ENCODE data around the gene RGS4.
"Not testable (repeated sequence)": the region's sequence is repeated elsewhere in the genome, so short reads cannot be mapped to it uniquely, and the experiment has no call there.

RGS4 gene

DNA sequence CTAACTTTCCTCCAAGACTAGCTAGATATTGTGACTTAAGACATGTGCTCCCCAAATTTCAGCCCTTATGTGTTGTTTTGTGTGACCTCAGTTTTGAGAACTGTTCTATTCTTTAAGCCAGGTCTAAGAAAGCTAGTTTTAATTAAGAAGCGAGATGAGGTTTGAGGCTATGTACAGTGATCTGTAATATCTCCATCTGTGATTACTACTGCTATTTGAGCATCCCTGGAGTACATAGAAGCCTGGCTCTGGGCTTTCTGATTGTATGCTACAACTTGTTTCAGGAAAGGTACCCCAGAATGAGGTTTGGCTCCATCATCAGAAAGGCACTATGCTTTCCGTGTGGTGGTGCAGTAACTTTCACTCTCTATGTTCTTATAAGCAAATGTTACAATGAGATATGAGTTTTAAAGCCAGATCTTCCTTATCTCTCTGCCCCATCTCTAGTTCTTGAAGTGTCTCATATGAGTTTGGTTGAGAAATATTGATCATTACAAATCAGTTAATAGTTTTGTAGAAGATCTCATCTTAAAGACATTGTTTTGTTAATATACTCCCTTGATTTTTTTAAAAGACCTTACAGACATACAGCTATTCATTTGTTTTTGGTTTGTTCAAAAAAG, 605 bp downstream of the RGS4 start:
- DNase-seq = no peak

DNA sequence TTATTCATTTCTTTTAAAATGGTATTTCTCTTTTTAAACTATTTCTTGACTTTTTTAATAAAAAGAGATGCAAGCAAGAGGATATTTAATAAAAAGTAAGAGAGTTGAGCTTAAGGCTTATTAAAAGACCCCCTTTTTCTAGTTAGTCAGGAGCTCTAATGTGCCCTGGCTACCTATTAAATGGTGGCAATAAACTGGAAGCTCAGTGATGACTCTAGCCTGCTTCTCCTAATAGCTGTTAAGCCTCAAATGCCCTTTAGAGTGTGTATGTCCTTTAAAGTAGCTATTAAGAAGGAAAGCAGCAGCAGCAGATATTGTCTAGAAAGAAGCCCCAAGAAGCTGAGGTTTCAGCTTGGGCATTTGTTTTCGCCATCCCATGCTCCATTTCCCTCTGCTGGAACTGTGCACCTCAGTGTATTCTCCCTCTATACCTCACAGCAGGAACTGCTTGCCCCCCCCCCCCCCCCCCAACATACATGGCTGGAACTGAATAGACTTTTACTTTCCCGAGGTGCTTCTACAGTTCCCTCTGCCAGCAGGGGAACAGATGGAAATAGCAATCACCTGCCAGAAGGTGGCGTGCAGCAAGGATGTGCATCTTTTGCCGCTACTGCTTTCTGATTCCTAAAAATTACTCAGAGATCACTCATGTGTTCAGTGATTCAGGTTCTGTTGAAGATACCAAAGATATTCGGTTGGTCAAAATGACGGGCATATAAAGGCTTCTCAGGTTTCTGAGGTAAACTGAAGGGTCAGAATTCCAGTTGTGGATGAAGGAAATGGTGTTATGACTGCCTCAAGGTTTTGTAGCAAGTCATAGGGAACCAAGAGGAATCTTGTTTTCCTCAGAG, 2.5 kb downstream of the RGS4 start:
- no peak for DNase-seq

DNA sequence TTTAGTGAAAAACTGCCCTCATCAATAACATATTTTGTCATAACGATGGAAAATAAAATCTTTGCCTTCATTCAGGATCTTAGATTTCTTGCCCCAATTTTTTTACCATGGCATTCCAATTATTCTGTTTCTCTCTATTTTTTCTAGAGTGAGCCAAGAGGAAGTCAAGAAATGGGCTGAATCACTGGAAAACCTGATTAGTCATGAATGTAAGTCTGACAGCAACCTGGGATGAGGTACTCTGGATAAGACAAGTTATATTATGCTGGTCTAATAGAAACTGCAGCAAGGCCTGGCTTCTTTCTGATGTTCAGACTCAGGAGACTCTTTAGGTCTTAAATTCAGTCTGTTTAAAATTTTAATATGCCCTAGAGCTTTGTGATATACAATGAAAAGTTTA, 3.5 kb downstream of the RGS4 start:
- no peak for DNase-seq

DNA sequence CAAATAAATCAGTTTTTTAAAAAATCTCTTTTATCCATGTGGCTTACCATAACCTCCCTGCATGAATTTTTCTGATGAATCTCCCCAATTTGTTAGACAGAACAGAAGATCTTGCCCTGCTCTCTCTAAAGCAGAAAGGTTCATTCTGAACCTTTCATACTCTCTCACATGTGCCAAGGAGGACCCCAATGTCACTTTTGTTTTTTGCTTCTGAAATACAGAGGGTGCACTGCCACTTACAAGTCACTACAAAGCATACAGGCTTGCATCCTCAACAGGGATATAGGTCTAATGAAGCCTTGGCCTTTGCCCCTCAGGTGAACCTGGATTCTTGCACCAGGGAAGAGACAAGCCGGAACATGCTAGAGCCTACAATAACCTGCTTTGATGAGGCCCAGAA, 4.8 kb downstream of the RGS4 start:
- no peak for DNase-seq

DNA sequence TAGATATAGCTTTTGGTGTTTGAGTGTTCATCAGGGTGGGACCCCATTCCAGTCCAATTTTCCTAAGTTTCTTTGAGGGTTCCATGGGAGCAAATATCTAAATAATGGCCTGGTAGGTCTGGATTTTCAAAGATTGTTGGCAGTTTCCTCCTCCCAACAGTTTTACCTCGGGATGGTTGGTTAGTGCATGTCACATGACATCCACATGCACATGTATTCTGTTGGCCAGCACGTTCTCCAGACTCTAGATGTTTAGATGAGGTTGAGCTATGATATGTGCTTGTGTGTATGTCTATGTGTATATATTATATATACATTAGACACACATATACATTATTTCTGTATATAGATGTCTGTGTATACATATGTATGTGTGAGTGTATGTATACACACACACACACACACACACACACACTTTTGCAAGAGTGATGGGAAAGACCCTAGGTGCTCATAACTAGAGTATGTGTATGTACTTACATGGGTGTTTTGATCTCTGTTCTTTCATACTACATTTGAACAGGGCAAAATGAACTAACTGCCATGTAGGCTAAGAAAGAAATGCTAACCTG, 5.6 kb downstream of the RGS4 start:
- DNase-seq = no peak

DNA sequence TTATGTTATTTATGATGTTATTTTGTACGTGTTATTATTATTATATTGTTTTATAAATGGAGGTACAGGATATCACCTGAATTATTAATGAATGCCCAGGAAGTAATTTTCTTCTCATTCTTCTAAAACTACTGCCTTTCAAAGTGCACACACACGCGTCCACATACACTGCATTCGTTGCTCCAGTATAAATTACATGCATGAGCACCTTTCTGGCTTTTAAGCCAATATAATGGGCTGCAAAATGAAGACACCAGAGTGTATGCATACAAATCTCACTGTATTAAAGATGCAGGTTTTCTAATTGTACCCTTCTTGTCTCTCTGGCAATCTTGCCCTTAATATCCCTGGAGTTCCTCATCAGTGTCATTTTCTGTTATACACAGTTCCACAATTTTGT, 6.9 kb downstream of the RGS4 start:
- no peak for DNase-seq

DNA sequence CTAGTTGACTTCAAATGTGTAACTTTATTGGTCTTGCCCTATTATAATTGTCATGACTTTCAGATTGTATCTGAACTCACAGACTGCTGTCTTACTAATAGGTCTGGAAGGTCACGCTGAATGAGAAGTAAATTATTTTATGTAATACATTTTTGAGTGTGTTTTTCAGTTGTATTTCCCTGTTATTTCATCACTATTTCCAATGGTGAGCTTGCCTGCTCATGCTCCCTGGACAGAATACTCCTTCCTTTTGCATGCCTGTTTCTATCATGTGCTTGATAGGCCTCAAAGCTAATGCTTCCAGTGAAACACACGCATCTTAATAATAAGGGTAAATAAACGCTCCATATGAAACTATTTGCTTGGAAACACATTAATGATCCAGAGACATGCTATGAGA, 7.3 kb downstream of the RGS4 start:
- DNase-seq = no peak

DNA sequence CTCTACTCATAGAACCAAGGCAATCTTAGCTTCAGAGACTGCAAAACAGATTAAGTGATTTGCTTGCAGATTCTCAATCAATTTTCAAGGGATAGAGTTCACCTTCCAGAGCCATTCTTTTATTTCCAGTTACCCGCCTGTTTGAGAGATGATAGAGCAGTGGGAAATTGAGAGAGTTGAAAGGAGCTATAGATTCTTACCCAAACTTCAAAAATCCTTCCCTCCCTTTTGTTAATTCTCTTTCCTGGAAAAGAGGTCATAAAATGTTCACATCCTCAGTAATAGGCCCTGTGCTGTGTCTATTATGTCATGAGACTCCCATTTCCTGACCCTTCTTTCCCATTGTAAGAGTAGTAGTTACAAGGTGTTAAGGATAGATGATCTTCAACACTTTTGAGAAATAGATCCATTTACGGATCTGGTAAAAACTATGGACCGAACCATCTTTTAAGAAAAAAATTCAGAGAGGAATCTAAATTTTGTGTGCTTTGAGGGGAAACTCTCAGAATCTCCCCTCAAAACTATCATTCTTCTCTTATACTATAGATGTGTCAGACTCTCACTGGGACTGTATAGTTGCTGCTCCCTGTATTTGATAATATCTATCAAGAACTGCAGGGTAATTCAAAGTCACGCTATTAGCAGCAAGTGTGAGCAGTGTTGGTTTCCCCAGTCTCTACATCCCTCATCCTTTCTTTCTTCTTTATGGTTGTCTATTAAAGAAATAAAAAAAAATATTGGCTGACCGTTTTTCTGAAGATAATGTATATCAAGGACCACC, 8.0 kb downstream of the RGS4 start:
- DNase-seq = no peak

DNA sequence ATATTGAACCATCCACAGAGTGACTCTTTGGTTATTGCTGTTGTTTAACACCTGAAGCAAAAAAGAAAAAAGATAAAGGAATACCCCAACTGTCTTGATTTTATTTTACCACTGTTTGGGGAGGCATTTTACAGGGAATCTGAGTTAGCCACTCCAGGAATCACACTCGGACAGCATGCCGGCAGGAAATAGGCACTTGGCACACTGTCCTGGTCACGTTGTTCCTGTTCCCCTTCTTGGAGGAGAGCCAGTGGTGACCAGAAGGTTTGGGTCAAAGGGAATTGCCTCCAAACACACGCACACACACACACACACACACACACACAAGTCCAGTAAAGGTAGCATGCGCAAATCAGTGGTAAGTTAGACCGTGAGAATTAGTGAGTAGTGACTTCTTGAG, 13.8 kb downstream of the RGS4 start:
- no peak for DNase-seq

DNA sequence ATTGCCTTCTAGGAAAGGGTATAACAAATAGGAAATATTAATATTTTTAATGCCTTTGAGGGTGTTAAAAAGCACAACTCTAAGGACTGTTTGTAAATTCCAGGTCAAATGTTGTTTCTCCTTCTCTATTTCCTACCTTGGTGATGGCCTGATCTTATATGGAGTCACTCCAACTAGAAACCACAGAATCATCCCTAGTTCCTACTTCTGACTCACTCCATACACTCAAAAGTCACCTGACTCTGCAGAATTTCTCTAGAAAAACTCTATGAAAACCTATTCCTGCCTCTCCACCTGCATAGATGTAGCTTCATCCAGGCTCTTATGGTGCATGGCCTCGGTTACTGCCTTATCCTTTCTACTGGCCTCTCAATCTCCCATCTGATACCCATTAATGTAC, 14.5 kb downstream of the RGS4 start:
- DNase-seq = no peak

DNA sequence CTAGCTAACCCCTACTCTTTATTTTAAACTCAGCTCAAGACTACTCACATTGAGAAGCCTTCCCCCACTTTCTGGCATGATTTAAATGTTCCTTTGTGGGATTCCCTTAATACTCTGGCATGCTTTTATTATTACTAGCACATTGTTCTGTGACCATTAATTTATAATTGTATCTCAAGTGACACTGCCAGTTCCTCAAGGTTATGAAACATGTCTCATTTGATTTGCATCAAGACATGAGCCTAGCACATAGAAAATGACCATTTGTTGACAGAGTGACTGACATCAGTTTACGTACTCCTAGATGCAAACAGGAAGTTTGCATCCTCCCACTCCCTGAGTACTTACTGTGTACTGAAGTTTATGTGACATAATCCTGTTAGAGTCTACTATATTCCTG, 15.2 kb downstream of the RGS4 start:
- no peak for DNase-seq

DNA sequence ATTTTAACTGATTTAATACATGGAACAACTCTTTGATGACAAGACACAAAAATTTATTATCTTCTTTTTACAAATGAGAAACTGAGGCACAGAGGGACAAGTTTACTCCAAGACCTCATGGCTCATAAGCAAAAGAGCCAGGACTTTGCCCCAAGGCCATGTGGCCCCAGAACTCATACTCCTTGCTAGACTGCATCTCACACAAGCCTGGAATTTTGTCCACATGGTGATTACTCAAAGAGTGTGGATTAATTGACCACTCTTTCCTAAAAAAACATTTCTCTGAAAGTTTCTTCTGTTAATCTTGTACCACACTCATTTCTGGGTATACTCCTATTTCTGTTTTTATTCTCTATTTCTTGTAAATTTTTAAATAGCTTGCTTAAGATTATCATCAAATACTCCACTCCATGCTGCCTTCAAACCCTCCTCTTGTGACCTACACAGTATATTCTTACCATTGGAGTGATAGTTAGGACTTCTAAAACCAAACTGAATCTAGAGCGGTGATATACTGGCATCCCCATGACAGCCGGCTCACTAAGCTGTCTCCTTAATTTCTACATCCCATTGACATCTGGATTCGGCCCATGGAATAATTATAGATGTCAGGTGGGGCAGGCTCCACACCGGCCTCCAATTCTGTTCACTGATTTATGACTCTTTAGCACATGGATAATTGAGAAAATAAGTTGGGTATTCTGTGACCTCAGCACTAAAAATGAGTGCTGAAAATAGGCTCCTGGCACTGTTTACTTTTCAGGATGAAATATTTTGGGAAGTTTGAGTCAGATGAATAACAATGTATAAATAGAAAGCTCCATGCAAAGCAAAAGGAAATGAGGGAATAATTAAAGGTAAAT, 16.1 kb downstream of the RGS4 start:
- no peak for DNase-seq

DNA sequence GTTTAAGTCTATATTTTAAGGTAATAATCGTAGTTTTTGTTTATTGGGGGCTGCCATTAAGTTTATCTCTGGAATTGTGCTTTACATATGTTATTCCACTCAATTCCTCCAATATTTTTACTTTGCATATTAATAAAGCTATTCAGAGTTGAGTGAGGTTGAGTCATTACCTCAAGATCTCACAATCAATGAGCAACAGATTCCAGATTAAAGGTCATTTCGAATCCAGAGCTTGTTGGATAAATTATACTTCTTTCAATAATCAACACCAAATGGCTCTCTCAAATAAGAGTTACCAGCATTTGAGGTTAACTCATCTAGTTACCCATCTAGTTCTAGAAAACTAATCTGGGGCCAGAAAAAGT, 16.7 kb downstream of the RGS4 start:
- no peak for DNase-seq

DNA sequence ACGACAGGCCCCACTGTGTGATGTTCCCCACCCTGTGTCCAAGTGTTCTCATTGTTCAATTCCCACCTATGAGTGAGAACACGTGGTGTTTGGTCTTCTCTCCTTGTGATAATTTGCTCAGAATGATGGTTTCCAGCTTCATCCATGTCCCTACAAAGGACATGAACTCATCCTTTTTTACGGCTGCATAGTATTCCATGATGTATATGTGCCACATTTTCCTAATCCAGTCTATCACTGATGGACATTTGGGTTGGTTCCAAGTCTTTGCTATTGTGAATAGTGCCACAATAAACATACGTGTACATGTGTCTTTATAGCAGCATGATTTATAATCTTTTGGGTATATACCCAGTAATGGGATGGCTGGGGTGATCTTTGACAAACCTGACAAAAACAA, 20.0 kb downstream of the RGS4 start:
- not testable (repeated sequence) for DNase-seq

DNA sequence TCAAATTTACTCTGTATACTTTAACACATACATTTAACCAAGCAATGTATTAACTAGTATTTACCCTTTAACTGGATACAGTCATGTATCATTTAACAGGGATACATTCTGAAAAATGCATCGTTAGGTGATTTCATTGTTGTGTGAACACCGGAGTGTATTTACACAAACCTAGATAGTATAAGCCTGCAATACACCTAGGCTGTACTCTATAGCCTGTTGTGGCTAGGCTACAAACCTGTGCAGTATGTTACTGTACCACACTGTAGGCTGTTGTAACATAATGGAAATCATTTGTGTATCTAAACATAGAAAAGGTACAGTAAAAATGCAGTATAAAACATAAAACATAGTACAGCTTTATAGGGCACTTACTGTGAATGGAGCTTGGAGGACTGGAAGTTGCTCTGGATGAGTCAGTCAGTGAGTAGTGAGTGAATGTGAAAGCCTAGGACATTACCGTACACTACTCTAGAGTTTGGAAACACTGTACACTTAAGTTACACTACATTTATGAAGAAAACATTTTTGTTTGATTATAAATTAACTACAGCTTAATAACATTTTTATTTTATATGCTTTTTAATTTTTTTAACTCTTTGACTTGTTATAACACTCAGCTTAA, 21.3 kb downstream of the RGS4 start:
- DNase-seq = no peak

DNA sequence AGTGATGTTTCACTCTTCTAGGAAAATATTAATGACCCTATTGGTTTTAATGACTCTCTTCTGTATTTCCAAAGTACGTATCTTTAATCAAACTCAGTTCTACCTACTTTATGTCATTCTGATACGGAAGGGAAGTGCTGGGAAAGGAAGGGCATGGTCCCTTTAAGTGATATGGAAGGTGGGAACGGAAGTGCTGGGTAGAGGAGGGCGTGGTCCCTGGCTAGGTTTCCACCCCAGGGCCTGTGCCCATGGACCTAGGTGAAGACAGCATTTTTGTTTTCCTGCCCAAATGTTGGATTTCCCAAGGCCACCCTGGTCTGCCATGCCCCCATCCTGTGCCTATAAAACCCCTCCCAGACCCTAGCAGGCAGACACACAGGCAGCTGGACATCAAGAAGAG, 24.0 kb downstream of the RGS4 start:
- no peak for DNase-seq

DNA sequence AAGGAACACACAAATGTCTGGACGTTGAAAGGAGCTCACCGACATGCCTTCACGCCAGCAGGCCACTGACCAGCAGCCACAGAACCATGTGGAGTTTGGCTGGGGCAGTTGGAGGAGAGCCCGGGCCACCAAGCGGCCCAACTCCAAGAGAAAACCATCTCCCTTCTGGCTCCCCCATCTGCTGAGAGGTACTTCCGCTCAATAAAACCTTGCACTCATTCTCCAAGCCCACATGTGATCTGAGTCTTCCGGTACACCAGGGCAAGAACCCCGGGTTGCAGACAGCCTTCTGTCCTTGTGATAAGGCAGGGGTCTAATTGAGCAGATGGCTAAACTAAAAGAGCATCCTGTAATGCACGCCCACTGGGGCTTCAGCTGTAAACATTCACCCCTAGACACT, 24.4 kb downstream of the RGS4 start:
- no peak for DNase-seq

DNA sequence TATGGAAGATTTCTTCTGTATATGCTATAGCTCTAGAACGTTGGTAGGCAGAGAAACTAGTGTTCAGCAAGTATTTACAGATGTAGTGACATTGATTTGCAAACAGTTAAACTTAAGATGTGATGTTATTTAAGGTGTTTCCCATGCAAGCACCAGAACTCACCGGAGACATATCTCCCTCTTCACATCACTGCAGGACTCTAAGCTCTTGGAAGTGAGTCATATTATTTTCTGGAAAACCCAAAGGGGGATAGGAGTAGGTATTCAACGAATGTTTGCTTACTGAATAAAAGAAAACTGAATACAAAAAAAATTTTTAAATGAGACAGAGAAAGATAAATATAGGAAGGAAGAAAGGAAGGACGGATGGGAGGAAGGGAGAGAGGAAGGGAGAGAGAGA, 25.0 kb downstream of the RGS4 start:
- DNase-seq = no peak

DNA sequence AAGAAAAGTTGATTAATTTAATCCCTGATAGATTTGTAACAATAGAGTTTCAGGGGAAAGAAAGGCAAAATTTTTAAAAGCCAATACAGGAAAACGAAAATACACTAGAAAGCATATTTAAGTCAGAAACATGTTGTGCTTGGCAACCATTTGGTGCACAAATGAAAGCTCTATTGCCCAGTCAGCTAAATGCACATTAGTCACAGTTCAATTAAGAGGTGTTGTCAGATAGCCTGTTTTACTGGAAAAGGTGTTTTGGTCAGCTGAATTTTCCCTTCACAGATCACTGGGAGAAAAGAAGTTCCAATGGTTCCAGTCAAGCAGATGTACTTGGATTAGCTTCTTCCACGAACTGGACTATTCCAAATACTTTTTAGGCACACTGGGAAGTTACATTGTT, 25.4 kb downstream of the RGS4 start:
- DNase-seq = no peak

DNA sequence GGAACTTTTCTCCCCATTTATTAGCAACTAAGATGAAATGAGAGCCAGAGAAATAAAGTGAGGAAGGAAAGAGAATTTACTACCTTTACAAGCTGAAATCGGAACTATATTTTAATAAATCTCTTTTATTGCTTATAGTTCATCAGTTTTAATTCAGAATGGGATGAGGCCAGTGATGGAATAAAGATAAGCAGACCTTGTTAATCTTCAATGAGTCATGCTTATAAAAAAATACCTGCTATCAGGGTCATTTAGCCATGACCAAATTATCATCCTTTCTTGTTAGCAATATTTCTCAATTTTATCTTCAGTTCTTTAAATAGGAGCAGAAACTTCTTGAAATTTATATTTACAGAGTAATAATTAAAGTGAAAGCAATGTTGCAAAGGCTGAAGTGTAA, 26.1 kb downstream of the RGS4 start:
- DNase-seq = no peak

DNA sequence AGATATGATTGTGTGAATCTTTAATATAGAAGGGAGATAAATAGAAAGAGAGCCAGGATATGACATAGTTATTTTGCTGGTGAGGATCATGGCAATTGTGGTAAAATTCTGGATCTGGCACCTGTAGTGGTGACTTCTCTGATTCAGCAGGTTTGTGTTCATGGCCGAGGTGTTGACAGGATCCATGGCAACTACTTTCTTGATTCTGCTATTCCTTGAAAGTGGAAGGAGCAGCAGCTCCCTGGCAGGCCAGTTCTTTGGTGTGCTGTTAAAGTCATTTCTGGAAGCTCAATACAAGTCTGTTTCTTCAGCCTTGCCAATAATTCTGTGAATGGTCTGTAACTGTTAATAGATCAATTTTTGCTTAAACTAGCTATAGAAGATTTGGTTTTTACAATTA, 33.4 kb downstream of the RGS4 start:
- no peak for DNase-seq

DNA sequence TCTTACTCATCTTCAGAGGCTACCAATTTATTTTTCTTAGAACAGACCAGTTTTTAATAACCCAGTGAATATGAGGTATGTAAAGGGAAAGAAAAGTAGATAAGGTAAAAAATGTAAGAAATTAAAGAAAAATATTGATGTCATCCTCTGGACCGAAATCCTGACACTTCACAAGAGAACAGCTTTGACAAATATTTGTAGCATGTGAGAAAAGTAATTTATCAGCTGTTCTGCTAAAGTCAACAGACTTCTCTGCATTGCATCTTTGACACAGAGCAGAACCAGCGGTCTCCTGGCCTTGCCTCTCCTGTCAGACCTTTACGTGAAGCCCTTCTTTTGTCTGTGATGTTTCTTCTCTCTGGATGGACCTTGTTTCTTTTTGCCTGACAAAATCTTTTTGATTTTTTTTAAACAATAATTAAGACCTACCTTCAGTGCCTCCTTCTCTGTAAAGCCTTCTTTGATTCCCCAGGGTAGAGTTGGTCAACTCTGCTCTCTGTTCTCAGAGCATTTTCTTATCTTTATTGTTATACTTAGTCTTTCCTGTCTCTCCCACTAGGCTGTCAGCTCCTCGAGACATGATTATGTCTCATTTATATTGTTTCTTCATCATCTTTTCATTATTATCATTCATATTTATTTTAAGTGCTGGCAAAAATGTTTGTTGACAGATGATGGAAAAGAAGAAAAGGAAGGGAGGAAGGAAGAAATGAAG, 35.4 kb downstream of the RGS4 start:
- DNase-seq = no peak
